Peyer's patch (tissue), 4 donors: Measurements from ENCODE around the gene HIPK1.

Source experiments
- CTCF ChIP-seq, 6 experiments: fragments of 450-650 bp in 4 of 6; fragments of 200-600 bp in 2 of 6; sonication (generic) in 1 of 6; IDR thresholded peaks; one replicate each; pipeline ENCODE4 v1.5.1; 2017 to 2019; ENCODE audit warnings: antibody characterized with exemption in 6 of 6, mild to moderate bottlenecking in 3 of 6, moderate library complexity in 1 of 6
- POLR2A ChIP-seq, 2 donors: fragments of 450-650 bp; IDR thresholded peaks; one replicate each; pipeline ENCODE4 v1.5.1; 2017; ENCODE audit warnings: antibody characterized with exemption in 2 of 2, mild to moderate bottlenecking in 2 of 2, moderate library complexity in 2 of 2

- TF ChIP-seq POLR2A (IDR thresholded peaks at IDR 0.05): no peak
- no peak for TF ChIP-seq CTCF (IDR thresholded peaks at IDR 0.05)
Observed at GRCh38 chr1:113918243-113918642, 10.9 kb upstream of the HIPK1 start.
